Pons (tissue), 1 donor: ENCODE data around the gene SORCS2.
"Not testable (repeated sequence)": the region's sequence is repeated elsewhere in the genome, so short reads cannot be mapped to it uniquely, and the experiment has no call there.

Source experiments
- DNase-seq: peaks from one replicate; pipeline ENCODE4 v3.0.0-alpha.2; 2016; ENCODE audit warnings: low spot score

Gene SORCS2

GRCh38 chr4:7556558-7556957 is 364.2 kb downstream of the SORCS2 start:
- no peak for DNase-seq

DNA sequence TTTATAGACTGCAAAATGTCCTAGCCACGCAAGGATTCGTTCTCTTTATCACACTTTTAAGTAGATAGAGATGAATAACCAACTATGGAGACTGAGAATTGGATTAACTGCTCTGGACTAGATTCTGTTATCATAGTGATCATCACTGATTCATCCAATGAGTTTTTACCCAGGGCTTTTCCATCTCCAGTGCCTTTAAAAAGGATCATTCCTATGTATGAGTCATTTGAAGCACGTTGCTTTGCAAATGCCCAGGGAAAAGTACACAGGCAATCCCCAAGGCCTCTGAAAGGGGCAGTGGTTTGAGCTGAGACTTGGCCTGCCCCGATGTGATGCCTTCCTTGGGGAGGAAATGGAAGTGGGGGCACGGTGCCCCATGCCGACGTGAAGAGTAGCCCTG is 365.1 kb downstream of the SORCS2 start:
- no peak for DNase-seq

DNA sequence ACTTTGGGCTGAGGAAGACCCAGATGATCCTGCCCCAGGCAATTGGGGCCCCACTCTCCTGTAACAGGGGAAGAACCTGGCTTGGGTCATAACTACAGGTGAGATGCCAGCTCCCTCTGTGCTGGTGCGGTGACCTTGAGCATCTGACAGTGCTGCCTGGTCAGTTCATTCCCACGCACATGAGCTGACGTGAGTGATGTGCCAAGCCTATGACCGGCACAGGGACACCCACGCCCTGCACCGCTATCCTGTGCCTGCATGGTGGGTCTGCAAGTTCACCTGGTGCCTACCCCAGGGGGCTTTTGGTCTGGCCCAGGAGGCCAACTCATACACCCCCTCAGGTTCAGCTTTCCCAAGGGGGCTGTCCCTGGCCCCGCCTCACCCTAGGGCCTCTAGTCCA is 366.1 kb downstream of the SORCS2 start:
- DNase-seq, result no peak

- no peak for DNase-seq
Measured at GRCh38 chr4:7559316-7559715, 367.0 kb downstream of the SORCS2 start.

- DNase-seq, result no peak
Measured at GRCh38 chr4:7559741-7560395, 367.5 kb downstream of the SORCS2 start.

DNA sequence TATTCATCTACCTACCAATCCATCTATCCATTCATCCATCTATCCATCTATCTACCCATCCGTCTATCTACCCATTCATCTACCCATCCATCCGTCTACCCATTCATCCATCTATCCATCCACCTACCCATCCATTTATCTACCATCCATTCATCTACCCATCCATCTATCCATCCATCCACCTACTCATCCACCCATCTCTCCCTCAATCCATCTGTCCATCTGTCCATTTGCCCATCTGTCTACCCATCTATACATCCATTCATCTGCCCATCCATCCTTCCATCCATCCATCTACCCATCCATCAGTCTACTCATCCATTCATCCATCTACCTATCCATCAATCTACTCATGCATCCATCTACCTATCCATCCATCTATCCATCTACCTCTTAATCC is 369.2 kb downstream of the SORCS2 start:
- no peak for DNase-seq

- DNase-seq, result peak; percentile 17
Measured at GRCh38 chr4:7564242-7564641, 371.9 kb downstream of the SORCS2 start.

GRCh38 chr4:7565483-7565882 is 373.1 kb downstream of the SORCS2 start:
- DNase-seq, result no peak

GRCh38 chr4:7569810-7570783 is 377.8 kb downstream of the SORCS2 start:
- no peak for DNase-seq

DNA sequence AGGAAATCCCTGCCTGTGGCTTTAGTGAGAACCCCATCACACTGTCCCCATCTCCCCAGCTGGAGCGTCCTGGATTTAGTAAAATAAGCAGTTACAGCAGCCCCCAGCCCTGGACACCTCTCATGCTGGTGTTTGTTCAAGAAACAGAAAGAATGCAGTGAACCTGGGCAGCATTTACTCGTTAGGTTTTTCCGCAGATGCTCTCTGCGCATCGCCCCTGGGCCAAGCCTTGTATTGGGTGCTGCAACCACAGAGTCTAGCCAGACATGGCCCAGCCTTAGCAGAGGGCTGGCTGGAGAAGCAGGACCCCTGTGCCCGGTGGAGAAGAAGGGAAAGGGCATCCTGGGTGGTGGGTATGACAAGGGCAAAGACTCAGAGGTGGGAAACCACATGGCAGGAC is 378.7 kb downstream of the SORCS2 start:
- DNase-seq, result no peak

DNA sequence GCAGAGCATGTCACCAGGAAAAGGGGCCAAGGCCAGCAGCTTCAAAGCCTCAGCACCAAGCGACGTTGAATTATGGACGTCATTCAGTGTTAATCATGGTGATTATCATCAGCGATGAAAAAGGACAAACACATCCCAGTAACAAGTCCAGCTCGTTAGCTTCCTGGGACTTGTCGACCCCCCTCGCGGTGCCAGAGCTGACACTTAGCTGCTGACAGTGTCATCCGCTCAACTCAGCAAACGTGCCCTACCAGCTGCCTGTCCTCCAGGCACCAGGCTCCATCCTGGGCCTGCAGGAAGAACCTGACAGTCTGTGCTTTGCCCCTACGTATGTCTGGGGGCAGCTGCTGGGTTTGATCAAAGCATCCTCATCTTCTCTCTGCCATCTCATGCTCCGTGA is 379.4 kb downstream of the SORCS2 start:
- DNase-seq, result no peak

- no peak for DNase-seq
Measured at GRCh38 chr4:7572894-7573293, 380.6 kb downstream of the SORCS2 start.

DNA sequence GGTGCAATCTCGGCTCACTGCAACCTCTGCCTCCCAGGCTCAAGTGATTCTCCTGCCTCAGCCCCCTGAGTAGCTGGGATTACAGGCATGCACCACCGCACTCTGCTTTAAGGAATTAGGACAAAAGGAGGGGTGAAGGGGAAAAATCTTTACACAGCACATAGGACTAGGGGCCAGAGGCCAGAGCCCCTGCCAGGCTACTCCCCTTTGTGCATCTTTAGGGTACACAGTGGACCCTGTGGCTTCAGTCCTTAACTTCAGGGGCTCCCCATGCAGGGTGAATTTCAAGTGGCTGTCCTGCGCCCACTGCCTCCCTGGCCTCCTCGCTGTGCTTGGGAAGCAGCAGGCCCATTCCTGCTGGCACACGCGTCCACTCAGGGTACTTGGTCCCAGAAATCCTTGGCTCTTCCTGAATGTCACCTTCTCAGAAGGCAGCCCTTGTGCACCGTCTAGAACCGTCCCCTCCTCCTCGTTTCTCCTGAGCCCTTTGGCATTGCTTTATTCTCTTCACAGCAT is 381.3 kb downstream of the SORCS2 start:
- no peak for DNase-seq

DNA sequence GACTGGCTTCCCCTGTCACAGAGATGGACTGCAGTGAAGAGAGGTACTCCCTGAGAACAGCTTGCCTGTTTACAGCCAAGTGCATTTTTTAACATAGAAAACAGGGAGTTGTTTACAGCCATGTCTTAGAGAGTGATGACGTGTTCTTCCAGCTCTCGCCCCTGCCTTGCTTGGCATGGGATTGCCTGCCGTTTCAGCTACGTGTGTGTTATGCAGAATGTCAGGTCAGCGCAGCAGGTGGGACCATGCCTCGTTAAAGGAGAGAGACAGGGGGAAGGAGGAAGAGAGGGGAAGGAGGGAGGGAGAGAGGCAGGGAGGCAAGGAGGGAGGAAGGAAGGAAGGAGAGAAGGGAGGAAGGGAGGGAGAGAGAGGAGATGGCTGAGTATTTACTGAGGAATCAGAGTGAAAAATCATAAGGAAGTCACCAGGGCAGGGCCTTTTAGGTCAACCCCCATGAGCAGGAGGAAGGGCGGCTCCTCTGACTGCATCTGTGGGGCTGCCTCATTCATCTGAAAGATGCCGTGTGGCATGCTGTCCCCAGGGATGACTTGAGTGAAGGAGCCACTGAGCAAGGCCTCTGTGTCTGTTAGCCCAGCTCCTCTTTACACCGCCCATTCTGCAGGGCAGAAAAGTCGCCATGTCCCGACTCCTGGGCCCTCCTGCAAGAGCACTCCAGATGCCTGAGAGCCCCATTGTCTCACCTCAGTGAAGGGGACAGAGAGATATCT is 382.1 kb downstream of the SORCS2 start:
- no peak for DNase-seq

GRCh38 chr4:7575426-7575825 is 383.1 kb downstream of the SORCS2 start:
- DNase-seq, result no peak

- not testable (repeated sequence) for DNase-seq
Measured at GRCh38 chr4:7577361-7578039, 385.2 kb downstream of the SORCS2 start.

- DNase-seq, result no peak
Measured at GRCh38 chr4:7581477-7581876, 389.1 kb downstream of the SORCS2 start.

- DNase-seq, result no peak
Measured at GRCh38 chr4:7582313-7583097, 390.2 kb downstream of the SORCS2 start.

DNA sequence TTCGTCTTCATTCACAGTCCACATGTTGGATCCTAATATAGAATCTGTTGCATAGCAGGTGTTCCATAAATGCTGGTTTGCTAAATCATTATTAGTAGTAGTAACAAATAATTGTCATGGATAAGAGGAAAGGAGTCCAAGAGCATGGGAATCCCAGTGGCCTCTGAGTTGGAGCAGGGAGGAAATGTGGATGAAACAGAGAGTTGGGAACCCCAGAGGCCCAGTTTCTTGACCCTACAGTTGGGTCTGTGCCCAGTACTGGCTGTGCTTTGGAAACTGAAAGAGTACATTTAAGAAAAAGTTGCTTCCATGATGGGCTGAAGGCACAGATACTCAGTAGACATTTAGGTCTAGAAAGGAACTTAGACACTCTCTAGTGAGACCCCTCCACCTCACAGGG is 391.8 kb downstream of the SORCS2 start:
- no peak for DNase-seq

DNA sequence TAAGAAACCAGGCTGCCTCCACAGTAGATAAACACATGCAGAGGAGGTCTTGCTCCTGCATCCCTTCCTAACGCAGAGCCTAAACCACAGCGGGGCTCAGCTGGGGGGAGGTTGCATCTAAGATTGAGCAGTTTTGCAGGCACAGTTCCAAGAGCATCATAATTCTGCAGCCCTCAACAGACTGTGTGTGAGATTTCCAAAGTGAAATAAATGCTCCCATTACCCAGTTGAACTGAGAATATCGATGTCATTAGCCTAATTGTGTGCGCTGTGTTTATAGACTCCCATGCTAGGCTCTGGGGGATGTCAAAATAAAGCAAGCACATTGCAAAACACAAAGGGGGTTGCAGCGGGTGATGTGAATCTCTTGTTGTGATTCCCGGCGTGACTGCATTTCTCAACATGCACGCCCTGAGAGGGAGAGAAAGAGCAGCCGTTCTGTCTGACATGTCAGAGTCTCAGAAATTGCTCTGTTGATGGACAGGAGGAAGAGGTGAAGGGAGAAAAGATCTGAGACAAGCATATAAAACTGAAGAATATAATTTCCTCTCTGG is 392.3 kb downstream of the SORCS2 start:
- DNase-seq, result no peak

- no peak for DNase-seq
Measured at GRCh38 chr4:7585768-7586167, 393.4 kb downstream of the SORCS2 start.
